Thyroid gland (tissue), 4 donors: ENCODE results near the gene SUPT5H. TPM values are rescaled to one million over a fixed set of nuclear protein-coding genes. Genes with fewer than 3 reads are reported as not detected.

Experiments used
- DNase-seq, 2 donors: peaks; one replicate each; pipeline ENCODE4 v3.0.0-alpha.2; 2019
- H3K27ac ChIP-seq, 3 donors: fragments of 200-600 bp; sonication (generic); 1 replicate in 2 of 3; 2 replicates in 1 of 3; pipeline ENCODE4 v1.5.1; 2016 to 2019; ENCODE audit warnings: mild to moderate bottlenecking in 1 of 3, moderate library complexity in 1 of 3
- H3K27me3 ChIP-seq: fragments of 200-600 bp; sonication (generic); one replicate; pipeline ENCODE4 v1.5.1; 2019
- H3K36me3 ChIP-seq, 2 donors: fragments of 200-600 bp; sonication (generic); one replicate each; pipeline ENCODE4 v1.5.1; 2016 to 2019
- H3K4me1 ChIP-seq, 2 donors: fragments of 200-600 bp; sonication (generic); one replicate each; pipeline ENCODE4 v1.5.1; 2017 to 2019
- H3K4me3 ChIP-seq, 3 donors: fragments of 200-600 bp; sonication (generic); replicated peaks in 1 of 3; 1 replicate in 2 of 3; 2 replicates in 1 of 3; pipeline ENCODE4 v1.5.1; 2016; ENCODE audit warnings: mild to moderate bottlenecking in 1 of 3
- H3K9me3 ChIP-seq: fragments of 200-600 bp; sonication (generic); one replicate; pipeline ENCODE4 v1.5.1; 2017
- POLR2A ChIP-seq, 2 donors: fragments of 450-650 bp; IDR thresholded peaks; one replicate each; pipeline ENCODE4 v1.6.1; 2017; ENCODE audit warnings: antibody characterized with exemption in 2 of 2, mild to moderate bottlenecking in 2 of 2, moderate library complexity in 1 of 2
- WGBS, 2 donors: methylation state at CpG; one replicate each; pipeline ENCODE4 v1.1.5; 2017; 5-methylcytosine and 5-hydroxymethylcytosine counted together
- intact Hi-C: fragments of 100-400 bp; cut with DNase I; formaldehyde crosslinking; loops from one replicate; pipeline ENCODE4 v1.15.1; 2023
- total RNA-seq, 4 donors: library from RNA; depleted of rRNA; stranded (reverse); fragments of >200 nt; gene quantifications; one replicate each; pipeline ENCODE4 v1.2.3, GENCODE V29; 2016
- TF ChIP-seq, protein P1 (sequence below), 6 experiments: fragments of 200-600 bp in 3 of 6; fragments of 450-650 bp in 3 of 6; sonication (generic) in 3 of 6; IDR thresholded peaks; one replicate each; pipeline ENCODE4 v1.5.1; 2016 to 2019; ENCODE audit warnings: antibody characterized with exemption in 6 of 6, mild to moderate bottlenecking in 2 of 6, inconsistent platforms in 1 of 6, moderate library complexity in 1 of 6

Gene SUPT5H
- total RNA-seq, 4 donors from 2014 or later, result 93.6 to 203 (median 116) TPM

DNA sequence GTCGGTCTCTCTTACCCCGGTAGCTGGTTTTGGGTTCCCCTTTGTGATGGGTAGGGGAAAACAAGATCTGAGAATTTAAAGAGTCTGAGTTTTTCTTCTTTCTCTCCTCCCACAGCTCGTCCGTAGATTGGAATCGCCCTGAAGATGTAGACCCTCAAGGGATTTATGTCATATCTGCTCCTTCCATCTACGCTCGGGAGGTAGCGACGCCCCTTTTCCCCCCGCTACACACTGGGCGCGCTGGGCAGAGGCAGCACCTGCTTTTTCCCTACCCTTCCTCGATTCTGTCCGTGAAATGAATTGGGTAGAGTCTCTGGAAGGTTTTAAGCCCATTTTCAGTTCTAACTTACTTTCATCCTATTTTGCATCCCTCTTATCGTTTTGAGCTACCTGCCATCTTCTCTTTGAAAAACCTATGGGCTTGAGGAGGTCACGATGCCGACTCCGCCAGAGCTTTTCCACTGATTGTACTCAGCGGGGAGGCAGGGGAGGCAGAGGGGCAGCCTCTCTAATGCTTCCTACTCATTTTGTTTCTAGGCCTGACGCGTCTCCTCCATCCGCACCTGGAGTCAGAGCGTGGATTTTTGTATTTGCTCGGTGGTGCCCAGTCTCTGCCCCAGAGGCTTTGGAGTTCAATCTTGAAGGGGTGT, 62.5 kb downstream of the SUPT5H start:
- Histone ChIP-seq H3K9me3 (no peaks in the 10 kb centered on the region), H3K36me3 (no peaks in the 10 kb centered on the region), H3K27ac (no peak overlapping the region), H3K4me1 (peaks cover 5 to 10% of the 10 kb centered on the region in 2 donors), H3K27me3 (peaks cover 5% of the 10 kb centered on the region), H3K4me3 (no peak overlapping the region)
- DNase-seq, result no peak
- TF ChIP-seq POLR2A (IDR thresholded peaks at IDR 0.05), result no peak
- TF ChIP-seq, protein P1, sequence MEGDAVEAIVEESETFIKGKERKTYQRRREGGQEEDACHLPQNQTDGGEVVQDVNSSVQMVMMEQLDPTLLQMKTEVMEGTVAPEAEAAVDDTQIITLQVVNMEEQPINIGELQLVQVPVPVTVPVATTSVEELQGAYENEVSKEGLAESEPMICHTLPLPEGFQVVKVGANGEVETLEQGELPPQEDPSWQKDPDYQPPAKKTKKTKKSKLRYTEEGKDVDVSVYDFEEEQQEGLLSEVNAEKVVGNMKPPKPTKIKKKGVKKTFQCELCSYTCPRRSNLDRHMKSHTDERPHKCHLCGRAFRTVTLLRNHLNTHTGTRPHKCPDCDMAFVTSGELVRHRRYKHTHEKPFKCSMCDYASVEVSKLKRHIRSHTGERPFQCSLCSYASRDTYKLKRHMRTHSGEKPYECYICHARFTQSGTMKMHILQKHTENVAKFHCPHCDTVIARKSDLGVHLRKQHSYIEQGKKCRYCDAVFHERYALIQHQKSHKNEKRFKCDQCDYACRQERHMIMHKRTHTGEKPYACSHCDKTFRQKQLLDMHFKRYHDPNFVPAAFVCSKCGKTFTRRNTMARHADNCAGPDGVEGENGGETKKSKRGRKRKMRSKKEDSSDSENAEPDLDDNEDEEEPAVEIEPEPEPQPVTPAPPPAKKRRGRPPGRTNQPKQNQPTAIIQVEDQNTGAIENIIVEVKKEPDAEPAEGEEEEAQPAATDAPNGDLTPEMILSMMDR (IDR thresholded peaks at IDR 0.05), result no peak
- WGBS, 2 donors, result 30 to 35% methylated on average over 24 of the region's 24 CpGs
- intact Hi-C loops, result no loop called here

DNA sequence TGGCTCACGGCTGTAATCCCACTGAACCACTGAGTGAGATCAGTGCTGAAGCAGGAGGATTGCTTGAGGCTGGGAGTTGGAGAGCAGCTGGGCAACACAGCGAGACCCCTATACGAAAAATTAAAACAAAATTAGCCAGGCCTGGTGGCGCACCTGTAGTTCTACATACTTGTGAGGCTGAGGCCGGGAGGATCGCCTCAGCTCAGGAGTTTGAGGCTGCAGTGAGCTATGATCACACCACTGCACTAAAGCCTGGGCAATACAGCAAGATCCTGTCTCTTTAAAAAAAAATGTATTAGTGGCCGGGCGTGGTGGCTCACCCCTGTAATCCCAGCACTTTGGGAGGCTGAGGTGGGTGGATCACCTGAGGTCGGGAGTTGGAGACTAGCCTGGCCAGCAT, 63.2 kb downstream of the SUPT5H start:
- Histone ChIP-seq H3K9me3 (no peaks in the 10 kb centered on the region), H3K27me3 (peaks cover 5% of the 10 kb centered on the region), H3K4me3 (no peak overlapping the region), H3K36me3 (no peaks in the 10 kb centered on the region), H3K27ac (no peak overlapping the region), H3K4me1 (peaks cover 5 to 7% of the 10 kb centered on the region in 2 donors)
- 87 to 89% methylated on average over 9 of the region's 9 CpGs for WGBS, 2 donors
- intact Hi-C loops, result no loop called here
- DNase-seq, result no peak
- TF ChIP-seq, protein P1 (IDR thresholded peaks at IDR 0.05), result no peak
- TF ChIP-seq POLR2A (IDR thresholded peaks at IDR 0.05), result no peak

DNA sequence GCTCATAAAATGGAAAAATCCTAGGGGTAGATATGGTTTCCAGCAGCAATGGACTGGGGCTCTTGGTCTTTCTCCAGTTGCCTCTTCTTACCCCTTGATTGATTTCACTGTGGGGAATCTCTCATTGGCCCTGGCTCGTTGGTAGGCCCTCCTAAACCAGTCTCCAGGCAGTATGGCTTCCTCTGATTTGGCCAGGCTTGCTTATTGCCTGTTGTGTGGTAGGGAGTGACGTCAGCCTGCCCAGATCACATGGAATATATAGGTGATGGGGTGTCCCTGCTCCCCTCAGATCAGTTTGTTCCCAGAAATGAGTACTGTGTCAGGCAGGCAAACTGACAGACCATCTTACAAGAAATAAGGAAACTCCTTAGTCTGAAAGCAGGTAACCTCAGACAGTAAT, 63.9 kb downstream of the SUPT5H start:
- Histone ChIP-seq H3K9me3 (no peaks in the 10 kb centered on the region), H3K27me3 (peaks cover 2% of the 10 kb centered on the region), H3K27ac (no peak overlapping the region), H3K36me3 (no peaks in the 10 kb centered on the region), H3K4me1 (peaks cover 5 to 7% of the 10 kb centered on the region in 2 donors), H3K4me3 (no peak overlapping the region)
- no peak for DNase-seq
- 52 to 82% methylated on average over 2 of the region's 2 CpGs for WGBS, 2 donors
- intact Hi-C loops, result no loop called here
- TF ChIP-seq, protein P1 (IDR thresholded peaks at IDR 0.05), result no peak
- TF ChIP-seq POLR2A (IDR thresholded peaks at IDR 0.05), result no peak

DNA sequence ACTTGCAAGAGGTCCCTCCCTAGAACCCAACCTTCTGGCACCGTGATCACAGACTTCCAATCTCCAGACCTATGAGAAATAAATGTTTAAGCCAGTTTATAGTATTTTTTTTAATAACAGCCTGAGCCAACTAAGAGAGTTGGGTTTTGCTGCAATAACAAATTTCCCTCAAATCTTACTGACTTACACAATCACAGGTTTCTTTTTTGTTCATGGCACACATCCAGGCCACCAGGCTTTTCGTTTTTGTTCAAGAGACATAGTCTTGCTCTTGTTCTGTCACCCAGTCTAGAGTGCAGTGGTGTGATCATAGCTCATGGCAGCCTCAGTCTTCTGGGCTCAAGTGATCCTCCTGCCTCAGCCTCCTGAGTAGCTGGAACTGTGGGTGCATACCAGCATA, 67.6 kb downstream of the SUPT5H start:
- 49 to 53% methylated on average over 2 of the region's 2 CpGs for WGBS, 2 donors
- H3K9me3 ChIP-seq, result no peaks in the 10 kb centered on the region
- TF ChIP-seq POLR2A (IDR thresholded peaks at IDR 0.05), result no peak
- TF ChIP-seq, protein P1 (IDR thresholded peaks at IDR 0.05), result no peak
- no peak overlapping the region for H3K27ac ChIP-seq
- H3K36me3 ChIP-seq, result no peaks in the 10 kb centered on the region
- H3K27me3 ChIP-seq, result no peaks in the 10 kb centered on the region
- H3K4me3 ChIP-seq, result no peak overlapping the region
- DNase-seq, result no peak
- peaks cover 11 to 21% of the 10 kb centered on the region in 2 donors for H3K4me1 ChIP-seq
- intact Hi-C loops, result no loop called here

DNA sequence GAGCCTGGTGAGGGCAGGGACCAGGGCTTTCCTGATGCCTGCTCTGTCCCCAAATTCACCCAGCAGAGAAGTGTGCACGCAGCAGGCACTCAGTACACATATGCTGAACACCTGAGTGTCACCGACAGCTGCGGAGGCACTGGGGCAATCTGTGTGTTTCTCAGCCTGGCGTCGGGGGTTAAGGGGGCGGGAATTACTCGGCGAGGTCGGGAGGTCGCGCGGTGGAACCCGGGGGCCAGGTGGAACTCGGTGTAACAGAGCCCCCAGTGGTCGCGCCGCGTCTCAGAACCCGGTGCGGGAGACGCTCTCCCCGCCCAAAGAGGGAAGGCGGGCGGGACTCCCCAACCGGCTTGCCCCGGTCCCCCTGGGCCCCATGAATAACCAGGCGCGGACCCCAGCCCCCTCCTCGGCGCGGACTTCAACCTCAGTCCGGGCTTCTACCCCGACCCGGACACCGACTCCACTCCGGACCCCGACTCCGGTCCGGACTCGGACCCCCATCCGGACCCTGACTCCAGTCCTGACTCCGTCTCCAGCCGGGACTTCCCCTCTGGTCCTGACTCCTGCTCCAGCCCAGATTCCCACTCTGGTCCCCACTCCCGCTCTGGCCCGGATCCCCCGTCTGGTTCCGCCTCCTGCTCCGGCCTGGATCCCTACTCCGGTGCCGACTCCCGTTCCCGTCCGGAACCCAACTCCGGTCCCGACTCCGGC, 69.6 kb downstream of the SUPT5H start, which contains the start of gene SELENOV:
SELENOV (plus strand) TSS at position 300 of the 711 bp plus-strand sequence; CDS start at position 374, 74 bp downstream.
- Histone ChIP-seq H3K4me3 (peak within 1 kb of the TSS; percentile 6 to 58 (median 10)), H3K27me3 (no peaks in the 10 kb centered on the region), H3K4me1 (peaks cover 11 to 35% of the 10 kb centered on the region in 2 donors), H3K27ac (peak within 1 kb of the TSS in 2 of 3 donors; percentile 12 to 47), H3K36me3 (no peaks in the 10 kb centered on the region), H3K9me3 (no peaks in the 10 kb centered on the region)
- intact Hi-C loops, result no loop called here
- 1 to 2% methylated on average over 23 to 45 of the region's 56 CpGs for WGBS, 2 donors
- peak in 1 of 2 donors; percentile 37 for DNase-seq
- peak in 1 of 2 donors; percentile 23 for TF ChIP-seq POLR2A (IDR thresholded peaks at IDR 0.05)
- TF ChIP-seq, protein P1 (IDR thresholded peaks at IDR 0.05), result no peak
